Glomerular endothelial cell (primary cell): ENCODE measurements around the gene FADS6. TPM values are rescaled to one million over a fixed set of nuclear protein-coding genes. Genes with fewer than 3 reads are reported as not detected.

Experiments
- DNase-seq: peaks from one replicate; pipeline ENCODE4 v3.0.0-alpha.2; 2011; ENCODE audit warnings: low read depth, low spot score; ENCODE audit errors: extremely low read depth
- total RNA-seq: library from RNA; depleted of rRNA; stranded (reverse); fragments of >200 nt; gene quantifications from 2 replicates; pipeline ENCODE4 v1.2.3, GENCODE V29; 2015

Gene FADS6
- total RNA-seq, 1 donor from 2014 or later = not detected

DNA sequence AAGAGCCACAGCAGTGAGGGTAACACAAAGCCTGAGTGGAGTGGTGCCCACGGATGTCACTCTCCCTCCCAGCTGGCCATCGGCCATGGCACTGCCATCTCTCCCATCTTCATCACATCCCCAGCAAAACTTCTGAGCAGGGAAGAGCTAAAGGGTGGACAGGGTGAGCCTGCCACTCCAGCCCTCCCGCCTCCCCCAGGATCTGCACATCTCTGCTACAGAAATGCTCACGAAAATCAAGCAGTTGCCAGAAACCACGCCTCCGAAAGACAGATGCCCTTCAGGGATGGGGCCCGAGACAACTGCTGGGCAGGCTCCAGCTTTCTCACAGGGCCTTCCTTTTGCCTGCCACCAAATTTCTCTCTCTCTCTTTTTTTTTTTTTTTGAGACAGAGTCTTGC lies 37.3 kb downstream of the FADS6 start:
- DNase-seq = no peak

DNA sequence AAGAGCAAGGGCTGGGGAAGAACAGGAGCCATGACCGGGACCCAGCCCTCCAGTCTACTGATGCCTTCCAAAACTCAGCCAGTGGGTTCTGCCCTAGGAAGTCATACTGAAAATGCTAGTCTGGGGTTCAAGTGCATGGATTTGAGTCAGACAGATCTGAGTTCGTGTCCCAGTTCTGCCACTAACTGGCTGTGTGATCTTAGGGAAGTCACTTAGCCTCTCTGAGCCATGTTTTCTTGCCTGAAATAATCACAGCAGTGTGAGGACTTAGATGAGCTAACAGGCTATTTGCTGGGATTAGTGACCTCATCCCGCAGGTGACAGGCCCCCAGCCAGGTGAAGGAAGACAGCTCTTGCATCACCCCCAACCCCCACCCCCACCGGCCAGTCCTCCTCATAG lies 38.1 kb downstream of the FADS6 start:
- DNase-seq = no peak

DNA sequence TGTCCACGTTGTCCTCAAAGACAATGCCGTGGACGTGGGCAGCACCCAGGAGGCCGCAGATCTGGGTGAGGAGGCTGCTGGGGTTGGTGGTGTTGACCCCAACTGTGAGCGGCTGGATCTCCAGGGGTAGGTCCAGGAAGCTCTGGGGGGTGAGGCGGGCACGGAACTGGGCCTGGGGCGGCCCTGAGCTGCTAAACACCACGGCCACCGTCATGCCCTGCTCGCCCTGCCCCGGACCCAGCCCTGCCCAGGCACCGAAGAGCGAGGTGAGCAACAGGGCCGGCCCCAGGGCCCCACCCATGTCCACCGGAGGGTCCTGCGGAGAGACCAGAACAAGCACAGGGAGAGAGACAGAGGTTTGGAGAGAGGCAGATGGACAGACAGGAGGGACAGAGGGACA lies 38.6 kb downstream of the FADS6 start:
- no peak for DNase-seq

DNA sequence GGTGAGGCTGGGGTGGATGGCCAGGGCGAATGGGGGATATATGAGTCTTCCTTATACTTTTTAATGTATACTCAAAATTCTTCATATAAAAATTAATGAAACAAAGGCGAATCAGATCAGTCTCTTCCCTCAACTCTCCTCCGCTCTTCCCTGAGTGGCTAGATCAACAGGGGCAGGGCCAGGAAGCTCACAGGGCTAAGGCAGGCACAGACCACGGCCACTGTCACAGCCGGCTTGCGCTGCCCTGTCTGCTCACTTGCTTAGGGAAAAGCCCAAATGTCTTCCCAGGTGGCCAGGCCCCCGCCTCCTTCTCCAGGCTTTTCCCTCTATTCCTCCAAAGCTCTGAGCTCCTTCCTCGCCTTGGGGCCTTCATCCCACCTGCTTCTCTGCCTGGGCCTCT lies 39.8 kb downstream of the FADS6 start:
- no peak for DNase-seq

DNA sequence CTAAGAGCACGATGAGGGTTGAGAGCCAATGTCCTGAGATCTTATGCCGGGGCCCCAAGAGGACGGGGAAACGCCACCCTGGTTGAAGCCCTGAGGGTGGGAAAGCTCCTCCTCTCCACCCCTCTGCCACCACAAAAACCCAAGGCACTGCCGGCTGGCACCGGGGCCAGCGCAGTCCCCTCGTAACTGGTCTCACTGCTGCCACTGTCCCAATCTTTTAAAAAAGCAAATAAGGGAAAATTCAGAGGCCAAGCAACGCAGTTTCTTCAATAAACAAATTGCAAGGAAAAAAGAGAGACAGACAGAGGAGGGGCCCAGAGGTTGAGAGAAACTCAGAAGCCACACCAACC lies 40.4 kb downstream of the FADS6 start:
- DNase-seq = no peak

DNA sequence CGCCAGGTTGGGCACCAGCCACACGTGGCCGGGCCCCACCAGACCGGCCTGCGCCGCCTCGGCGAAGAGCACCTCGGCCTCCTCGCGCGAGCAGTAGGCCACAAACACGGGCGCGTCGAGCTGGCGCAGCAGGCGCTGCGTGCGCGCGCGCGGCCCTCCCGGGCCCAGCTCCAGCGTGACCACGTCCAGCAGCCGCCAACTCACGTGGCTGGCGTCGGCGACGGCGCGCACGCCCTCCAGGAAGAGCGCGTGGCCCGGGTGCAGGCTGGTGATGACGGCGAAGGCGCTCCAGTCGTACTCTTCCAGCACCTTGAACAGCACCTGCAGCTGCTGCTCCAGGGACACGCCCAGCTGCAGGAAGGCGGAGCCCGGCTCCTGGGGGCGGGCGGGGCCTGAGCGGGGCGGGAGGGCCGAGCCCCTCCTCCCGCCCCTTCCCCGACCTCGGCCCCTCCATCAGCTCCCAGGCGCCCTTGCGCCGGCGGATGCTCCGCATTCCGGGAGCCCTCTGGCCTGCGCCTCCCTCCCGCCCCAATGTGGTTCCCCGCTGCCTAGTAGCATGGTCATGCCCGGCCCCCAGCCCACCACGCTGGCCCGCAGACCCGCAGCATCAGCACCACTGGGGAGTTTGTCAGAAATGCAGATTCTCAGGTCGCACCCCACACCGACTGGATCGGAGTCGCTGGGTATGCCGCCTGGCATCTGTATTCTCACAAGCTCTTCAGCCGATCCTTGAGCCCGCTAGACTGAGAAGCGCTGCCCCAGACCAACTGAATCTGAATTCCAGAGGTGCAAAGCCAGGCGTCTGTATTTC lies 41.0 kb downstream of the FADS6 start:
- no peak for DNase-seq

DNA sequence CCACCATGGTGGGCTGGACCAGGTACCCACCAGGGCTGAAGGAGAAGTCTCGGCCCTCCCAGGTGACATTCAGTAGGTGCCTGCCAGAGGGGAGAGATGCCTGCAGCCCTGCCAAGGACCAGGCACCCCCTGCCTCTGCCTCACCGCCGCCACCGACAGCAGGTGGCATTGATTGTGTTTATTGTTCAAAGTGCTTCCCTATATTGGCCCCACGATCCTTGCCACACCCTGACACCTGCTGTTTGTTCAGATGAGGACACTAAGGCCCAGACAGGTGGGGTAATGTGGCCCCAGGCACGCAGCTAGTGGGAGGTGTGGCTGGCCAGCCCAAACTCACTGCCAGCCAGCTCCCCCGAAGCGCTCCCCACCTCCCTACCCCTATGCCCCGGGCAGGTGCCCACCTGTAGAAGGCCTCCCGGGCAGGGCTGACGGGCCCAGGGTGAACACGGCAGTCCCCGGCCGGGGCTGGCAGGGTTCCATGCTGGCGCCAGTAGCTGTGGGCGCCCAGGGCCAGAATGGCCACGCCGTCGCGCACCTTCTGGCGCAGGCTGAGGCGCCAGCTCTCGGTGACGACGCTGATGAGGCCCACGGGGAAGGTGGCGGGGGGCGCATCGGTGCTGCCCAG lies 41.7 kb downstream of the FADS6 start:
- DNase-seq = no peak

DNA sequence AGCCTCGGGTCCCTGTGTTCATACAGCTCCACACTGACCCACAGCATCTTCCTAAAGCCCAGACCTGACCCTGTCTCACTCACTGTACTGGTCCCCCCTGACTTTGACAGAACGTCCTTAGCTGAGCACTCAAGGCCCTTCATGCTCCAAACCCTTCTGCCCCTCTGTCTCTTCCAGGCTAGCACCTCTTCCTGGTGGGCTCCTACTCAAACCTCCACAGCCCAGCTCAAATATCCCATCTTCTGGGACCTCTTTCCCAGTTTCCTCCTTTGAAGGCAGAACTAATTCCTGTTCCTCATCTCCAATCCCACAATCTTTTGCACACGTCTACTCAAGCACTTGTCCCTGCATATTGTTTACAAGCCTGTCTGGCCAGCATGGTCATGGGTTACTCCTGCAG lies 42.5 kb downstream of the FADS6 start:
- no peak for DNase-seq

DNA sequence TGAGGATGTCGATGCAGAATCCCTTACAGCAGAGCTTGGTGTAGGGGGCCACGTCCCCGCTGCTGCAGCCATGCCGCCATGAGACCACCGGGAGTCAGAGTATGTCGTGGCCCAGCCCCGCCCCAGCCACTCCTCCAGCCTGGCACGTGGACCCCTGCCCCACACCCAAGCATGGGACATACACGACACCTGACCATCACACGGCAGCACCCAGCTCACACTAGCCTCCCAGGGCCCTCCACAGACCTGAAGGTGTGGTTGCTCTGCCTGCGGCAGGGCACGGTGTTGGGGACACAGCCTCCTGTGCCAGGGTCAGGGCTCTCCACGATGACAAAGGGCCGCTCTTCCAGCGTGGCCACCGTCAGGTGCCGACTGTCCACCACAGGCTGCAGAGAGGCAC lies 43.1 kb downstream of the FADS6 start:
- DNase-seq = no peak

DNA sequence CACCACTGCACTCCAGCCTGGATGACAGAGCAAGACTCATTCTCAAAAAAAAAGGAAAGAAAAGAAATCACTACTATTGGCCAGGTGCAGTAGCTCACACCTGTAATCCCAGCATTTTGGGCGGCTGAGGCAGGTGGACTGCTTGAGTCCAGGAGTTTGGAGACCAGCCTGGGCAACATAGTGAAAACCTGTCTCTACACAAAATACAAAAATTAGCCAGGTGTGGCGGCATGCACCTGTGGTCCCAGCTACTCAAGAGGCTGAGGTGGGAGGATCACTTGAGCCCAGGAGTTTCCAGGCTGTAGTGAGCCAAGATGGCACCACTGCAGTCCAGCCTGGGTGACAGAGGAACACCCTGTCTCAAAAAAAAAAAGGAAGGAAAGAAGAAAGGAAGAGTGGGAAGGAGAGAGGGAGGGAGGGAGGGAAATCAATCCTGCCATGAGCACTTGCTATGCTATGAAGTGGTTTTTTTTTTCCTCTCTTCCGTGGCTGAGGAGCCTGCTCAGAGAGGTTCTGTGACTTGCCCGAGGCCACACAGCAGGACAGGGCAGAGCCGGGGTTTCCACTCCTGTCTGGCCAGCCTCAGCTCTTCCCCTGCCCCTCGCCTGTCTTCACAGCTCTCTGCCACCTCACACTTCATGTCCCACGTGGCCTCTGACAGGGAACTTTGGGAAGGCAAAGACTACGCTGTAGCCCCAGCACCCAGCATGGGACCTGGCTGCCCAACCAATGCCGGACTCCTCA lies 44.6 kb downstream of the FADS6 start:
- no peak for DNase-seq

DNA sequence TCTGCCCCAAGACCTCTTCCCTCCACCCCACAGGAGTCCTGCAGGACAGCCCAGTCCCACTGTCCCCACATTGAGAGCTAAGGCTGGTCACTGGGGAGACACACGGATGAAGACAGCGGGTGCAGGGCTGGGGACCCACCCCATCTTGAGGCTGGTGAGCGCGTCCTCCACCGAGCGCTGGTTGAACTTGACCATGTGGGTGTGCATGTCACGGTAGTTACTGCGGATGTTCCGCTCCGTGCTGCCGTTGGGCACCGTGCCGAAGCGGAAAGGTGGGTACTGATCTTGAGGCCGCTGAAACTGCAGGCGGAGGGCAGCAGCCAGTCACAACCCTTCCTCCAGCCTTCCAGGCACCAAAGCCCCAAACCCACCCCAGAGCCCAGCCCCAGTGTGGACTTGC lies 46.8 kb downstream of the FADS6 start:
- DNase-seq = no peak

DNA sequence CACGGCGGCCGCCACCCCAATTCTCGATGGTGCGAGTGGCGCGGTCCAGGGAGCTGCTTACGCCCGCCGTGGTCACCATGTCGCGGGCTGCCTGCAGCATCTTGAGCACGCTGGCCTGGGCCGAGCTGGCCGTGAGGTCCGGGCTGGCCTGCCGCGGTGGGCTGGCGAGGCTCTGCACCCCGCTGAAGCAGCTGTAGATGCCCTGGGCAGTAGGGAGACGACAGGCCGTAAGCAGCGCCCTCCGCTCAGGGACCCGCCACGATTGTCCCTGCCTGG lies 50.1 kb downstream of the FADS6 start:
- no peak for DNase-seq

DNA sequence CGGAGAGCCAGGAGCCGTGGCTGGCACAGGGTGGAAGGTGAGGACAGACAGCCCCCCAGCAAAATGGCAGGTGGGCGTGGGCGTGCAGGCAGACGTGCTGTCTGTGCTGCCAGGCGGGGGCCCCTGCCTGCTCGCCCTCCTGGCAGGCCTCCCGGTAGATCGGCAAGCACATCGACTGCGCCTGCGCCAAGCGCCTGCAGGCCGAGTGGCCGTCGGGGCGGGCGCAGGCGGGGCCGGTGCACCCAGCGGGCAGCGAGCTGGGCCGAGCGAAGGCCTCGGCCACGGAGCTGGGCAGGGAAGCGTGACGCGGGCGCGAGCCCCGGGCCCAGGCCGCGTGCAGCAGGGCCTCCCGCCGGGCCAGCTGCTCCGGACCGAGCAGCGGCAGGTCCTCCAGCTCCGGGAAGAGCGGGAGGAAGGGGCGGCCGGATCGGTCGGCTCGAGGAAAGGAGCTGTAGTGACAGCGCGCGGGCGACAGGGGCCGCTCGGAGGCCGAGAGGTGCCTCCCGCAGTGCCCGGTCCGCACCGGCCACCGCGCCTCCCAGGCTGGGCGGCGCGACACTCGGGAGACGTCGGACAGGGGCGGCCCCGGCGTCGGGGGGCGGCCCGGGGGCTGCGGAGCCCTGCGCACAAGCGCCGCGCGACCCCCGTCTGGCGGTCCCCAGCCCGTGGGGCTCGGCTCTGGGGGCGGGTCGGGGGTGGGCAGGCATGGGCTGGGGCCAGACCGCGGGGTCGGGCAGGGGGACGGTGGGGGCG lies 50.7 kb downstream of the FADS6 start:
- DNase-seq = no peak

DNA sequence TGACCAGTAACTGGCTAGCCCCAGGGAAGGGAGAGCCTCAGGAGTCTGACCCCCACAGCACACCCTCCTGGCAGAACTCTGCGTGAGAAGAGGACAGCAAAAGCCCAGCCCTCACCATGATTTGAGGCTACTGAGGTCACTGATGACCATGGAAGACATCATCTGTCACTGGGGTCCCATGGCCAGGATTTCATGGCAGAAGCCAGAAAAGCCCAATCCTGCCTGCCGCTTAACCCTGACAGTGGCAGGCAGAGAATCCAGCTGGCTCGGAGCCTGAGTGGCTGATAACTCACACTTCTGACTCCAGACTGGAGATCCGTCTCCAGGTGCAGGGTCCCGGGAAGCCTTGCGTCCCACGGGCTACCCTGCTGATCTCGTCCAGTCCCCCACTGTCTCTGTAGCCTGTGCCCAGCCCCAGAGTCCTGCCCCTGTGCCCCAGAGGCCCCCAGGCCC lies 51.3 kb downstream of the FADS6 start:
- DNase-seq = no peak

DNA sequence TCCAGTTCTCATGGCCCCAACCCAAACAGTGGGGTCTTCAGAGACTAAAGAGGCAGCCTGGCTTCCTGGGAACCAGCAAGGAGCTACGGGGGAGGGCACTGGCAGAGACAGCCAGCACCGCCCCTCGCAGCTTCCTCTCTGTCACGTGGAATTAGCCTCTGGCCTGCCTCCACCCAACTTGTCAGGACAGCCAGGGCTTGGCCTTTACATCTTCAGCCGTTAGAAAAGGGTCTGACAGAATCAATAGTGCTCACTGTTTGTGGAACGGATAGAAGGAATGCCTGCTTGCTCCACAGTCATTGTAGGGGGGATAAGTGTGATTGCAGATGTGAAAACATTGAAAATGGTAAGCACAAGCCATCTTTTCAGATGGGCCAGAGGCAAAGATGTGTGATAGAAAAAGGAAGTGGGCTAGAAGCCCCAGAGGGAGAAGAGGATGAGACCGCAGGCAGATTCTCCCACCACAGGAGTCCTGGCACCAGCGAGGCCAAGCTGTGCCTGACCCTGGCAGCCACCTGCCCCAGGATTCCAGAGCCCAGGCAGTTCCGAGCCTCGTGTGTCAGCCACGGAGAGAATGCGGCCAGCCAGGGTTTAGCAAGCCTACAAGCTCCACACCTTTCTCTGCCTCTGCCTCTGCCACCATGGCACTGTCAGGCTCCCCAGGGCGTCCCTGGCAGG lies 52.3 kb downstream of the FADS6 start:
- DNase-seq = no peak

DNA sequence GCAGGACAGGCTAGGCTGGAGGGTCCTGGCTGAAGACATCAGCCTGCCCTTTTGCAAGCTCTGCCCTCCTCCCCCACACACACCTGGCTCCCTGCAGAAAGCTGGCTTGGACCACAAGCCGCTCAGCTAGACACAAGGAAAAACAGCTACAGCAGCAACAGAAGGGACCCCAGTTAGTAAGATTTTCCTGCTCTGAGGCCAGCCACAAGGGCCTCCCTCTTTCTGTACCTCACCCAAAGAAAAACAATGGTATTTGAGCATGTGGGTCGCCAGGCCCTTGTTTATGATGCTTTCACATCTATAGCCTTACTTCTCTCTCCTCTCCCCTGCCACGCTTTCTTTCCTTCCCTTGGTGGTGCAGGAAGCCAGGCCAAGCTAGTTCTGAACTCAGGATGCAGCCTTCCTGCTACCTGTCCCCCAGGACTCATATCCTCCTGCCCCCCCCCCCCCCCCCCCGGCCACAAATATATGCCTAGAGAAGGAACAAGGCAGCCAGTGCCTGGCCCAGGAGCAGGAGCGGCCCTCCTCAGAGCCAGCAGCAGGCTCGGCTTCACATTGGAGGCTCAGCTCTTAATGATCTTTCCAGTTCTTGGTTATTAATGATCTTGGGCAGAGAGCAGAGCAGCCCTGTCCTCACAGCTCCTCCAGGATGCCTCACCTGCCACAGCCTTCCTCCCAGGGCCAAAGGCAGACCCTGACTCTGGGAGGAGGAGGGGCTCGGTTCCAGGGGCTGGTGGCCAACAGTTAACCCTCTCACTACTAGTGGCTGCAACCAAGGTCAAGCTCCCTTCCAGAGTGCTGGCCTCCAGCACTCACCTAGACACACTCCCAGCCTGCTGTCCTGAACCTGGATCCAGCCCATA lies 53.2 kb downstream of the FADS6 start:
- DNase-seq = no peak

DNA sequence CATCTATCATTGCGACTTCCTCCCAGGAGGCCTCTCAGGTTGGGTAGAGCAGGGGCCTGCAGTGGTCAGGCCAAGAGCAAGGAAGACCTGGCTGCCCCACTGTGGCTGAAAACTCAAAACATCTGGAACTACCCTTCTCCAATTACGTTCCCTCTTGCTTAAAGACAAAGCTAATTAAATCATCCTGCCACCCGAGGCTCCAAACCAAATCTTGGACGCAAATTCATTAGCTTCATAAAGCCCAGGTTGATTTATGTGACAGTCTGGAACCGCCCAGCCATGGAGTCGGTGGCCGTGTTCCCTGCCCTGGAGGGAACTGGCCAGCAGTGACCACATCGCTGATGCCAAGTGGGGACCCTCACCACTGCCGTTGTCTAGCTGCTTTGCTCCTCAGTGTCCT lies 55.2 kb downstream of the FADS6 start:
- DNase-seq = no peak

DNA sequence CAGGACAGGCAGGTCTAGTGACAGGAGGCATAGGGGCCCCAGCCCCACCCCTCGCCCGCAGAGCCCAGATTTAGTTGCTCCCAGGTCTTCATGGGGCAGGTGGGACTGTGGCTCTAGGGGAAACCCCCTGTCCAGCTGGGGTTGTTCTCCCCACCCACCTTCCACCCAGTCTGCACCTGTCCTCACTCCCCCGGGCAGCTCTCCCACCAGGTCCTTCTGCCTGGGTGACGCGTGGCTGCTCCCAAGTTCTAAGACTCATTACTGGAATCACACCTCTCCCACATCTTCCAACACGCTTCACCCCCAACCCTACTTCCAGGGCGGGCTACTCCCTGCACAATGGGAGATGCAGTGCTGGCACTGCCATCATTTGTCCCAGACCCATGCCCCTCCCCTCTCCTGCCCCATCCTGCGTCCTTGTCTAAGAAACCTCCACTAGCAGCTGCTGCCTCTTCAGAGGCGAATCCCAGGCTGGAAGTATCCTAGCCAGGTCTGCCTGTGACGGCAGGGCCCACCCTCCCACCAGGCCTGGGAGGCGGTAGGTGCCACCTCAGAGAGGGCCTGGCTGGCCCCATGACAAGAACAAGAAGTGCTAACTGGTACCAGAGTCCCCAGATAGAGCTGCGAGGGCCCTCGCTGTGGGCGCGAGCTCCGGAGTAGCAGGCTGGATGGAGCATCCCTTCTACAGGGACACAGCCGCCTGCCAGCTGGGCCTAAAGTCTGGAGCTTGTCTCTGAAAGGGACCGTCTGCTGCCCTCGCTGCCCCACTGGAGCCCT lies 56.6 kb downstream of the FADS6 start:
- no peak for DNase-seq

DNA sequence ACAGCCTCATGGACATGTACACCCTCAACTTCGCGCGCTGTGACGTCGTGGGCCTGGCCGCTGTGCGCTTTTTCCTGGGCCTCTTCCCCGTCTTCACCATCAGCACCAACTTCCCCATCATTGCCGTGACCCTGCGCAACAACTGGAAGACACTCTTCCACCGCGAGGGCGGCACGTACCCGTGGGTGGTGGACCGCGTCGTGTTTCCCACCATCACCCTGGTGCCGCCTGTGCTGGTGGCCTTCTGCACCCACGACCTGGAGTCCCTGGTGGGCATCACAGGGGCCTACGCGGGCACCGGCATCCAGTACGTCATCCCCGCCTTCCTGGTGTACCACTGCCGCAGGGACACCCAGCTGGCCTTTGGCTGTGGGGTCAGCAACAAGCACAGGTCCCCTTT lies 57.2 kb downstream of the FADS6 start:
- DNase-seq = no peak
